ENCODE results near the gene SUMO2. TPM values are rescaled to one million over a fixed set of nuclear protein-coding genes. Genes with fewer than 3 reads are reported as not detected.

Gene SUMO2
- total and polyA plus RNA-seq, 2 of the 13 experiments (the other 11 are each of a cell fraction or from before 2014, with no cell fraction given), result 337 to 553 TPM

DNA sequence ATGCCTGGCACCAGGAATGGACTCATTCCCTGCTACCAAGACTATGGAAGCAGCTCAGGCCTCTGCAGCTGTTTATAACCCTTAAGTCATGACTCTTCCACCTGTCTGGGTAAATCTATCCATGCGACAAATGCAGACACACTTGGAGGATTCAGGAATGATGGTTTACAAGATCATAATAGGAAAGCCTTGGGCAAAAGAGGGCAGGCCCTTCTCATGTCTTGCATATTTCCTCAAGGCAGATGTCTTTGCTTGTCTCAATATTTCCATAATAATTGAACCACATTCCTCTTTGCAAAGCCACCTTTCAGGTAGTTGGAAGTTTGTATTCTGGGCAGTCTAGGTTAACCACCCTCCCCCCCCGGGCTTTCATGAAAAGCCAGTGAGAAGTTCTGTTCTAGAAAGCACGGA is 27.6 kb downstream of the SUMO2 start:
- Histone ChIP-seq H3K4me2 (ENCODE audit: low read depth, low read length) (peak overlapping the region; percentile 75), H2AFZ (ENCODE audit: low read length) (peak overlapping the region; percentile 4), H3K79me2 (ENCODE audit: insufficient read depth, low read length) (peaks cover 40% of the 10 kb centered on the region), H3K9me3 (ENCODE audit: low read length) (no peaks in the 10 kb centered on the region), H3K36me3 (replicated peaks in 1 of 2; ENCODE audit: control insufficient read depth in 1 of 2, insufficient read depth in 2 of 2, low read length in 2 of 2) (no peaks in the 10 kb centered on the region), H3K9ac (ENCODE audit: insufficient read depth, low read depth, low read length) (no peak overlapping the region), H3K4me3 (replicated peaks in 1 of 3; ENCODE audit: insufficient read depth in 1 of 3, low read depth in 2 of 3, low read length in 3 of 3) (peak overlapping the region in 1 of 3 experiments; percentile 50; a peak in 1 of 6 replicates), H3K27ac (ENCODE audit: extremely low read length, insufficient read depth, low read length) (peak overlapping the region; percentile 43), H3K27me3 (ENCODE audit: control insufficient read depth in 1 of 2, insufficient read depth in 2 of 2, low read length in 2 of 2) (no peaks in the 10 kb centered on the region; a peak in 1 of 5 replicates), H4K20me1 (ENCODE audit: insufficient read depth, low read length) (no peaks in the 10 kb centered on the region; the same call in 1 of the 2 replicates), H3K4me1 (ENCODE audit: insufficient read depth, low read length) (peaks cover 47% of the 10 kb centered on the region)
- in situ Hi-C loops (cut with HindIII; ENCODE audit: extremely low pct_ligation_motif_present, low pct_unique_long_range_greater_than_20kb), result no loop called here
- intact Hi-C loops (cut with micrococcal nuclease; ENCODE audit: unreplicated experiment), result no loop called here
- no peak for DNase-seq (ENCODE audit: low spot score)
- no peak for FAIRE-seq
- TF ChIP-seq CREBL2 (CRISPR knock-in tag; IDR thresholded peaks at IDR 0.05; ENCODE audit: borderline replicate concordance) (no peak), MAFG (CRISPR knock-in tag; IDR thresholded peaks at IDR 0.05) (no peak), ZNF33B (CRISPR knock-in tag; IDR thresholded peaks at IDR 0.05) (0 out of 2 replicates have a peak, but pooled peaks have one; percentile 52), MEF2D (CRISPR knock-in tag; IDR thresholded peaks at IDR 0.05) (0 out of 2 replicates have a peak, but pooled peaks have one; percentile 8), CCDC6 (CRISPR knock-in tag; IDR thresholded peaks at IDR 0.05) (no peak), ZNF781 (CRISPR knock-in tag; IDR thresholded peaks at IDR 0.05; ENCODE audit: borderline replicate concordance, not compliant biosample characterization) (peak; percentile 5)
- ATAC-seq, result no peak
- ChIA-PET CTCF (ENCODE audit: low intra/inter-chr PET ratio, low total read pairs) (no interaction called here), POLR2A (interaction anchor here (0.5 to 2.6 kb wide), 32 partner anchors 8 to 301 kb away, joined by 3 to 23 read pairs (median 4); partner anchors contain the start of genes ARMC7, FDXR, NT5C and NUP85)
- BruUV-seq (replicated peaks), result no TSS peak
- 92% methylated on average over 3 of the region's 3 CpGs for WGBS (ENCODE audit: low lambda C conversion rate)

Data from HepG2 (cell line).